Heart left ventricle (tissue), 16 donors: Measurements from ENCODE around the gene D2HGDH. TPM values are rescaled to one million over a fixed set of nuclear protein-coding genes. Genes with fewer than 3 reads are reported as not detected.
A peak's percentile ranks its signal among the peaks of the same experiment; 100 is the strongest.

ENCODE experiments used
- ATAC-seq, 4 donors: fragments of 200-7000 bp; cut with Tn5 transposase; one replicate each; pipeline ENCODE4 v1.9.1; 2020 to 2022; ENCODE audit warnings: moderate library complexity in 4 of 4, mild to moderate bottlenecking in 3 of 4, moderate number of reproducible peaks in 1 of 4
- DNase-seq, 5 donors: peaks; one replicate each; pipeline ENCODE4 v3.0.0-alpha.2; 2020
- H3K27ac ChIP-seq, 12 donors: fragments of 200-600 bp; sonication (generic) in 4 of 12; one replicate each; pipeline versions ENCODE4 v1.5.0 to v1.8.0; 2016 to 2022; ENCODE audit warnings: mild to moderate bottlenecking in 2 of 12
- H3K27me3 ChIP-seq, 9 donors: fragments of 200-600 bp; sonication (generic) in 2 of 9; one replicate each; pipeline versions ENCODE4 v1.5.1 to v1.8.0; 2016 to 2022; ENCODE audit warnings: mild to moderate bottlenecking in 3 of 9
- H3K36me3 ChIP-seq, 9 donors: fragments of 200-600 bp; sonication (generic) in 2 of 9; one replicate each; pipeline versions ENCODE4 v1.5.0 to v1.8.0; 2018 to 2022; ENCODE audit warnings: mild to moderate bottlenecking in 2 of 9
- H3K4me1 ChIP-seq, 12 donors: fragments of 200-600 bp; sonication (generic) in 4 of 12; one replicate each; pipeline versions ENCODE4 v1.5.0 to v1.8.0; 2016 to 2022; ENCODE audit warnings: mild to moderate bottlenecking in 3 of 12
- H3K4me3 ChIP-seq, 12 donors: fragments of 200-600 bp; sonication (generic) in 4 of 12; one replicate each; pipeline versions ENCODE4 v1.5.0 to v1.8.0; 2017 to 2022; ENCODE audit warnings: mild to moderate bottlenecking in 9 of 12, moderate library complexity in 4 of 12
- H3K9me3 ChIP-seq, 12 donors: fragments of 200-600 bp; sonication (generic) in 4 of 12; one replicate each; pipeline versions ENCODE4 v1.5.0 to v1.8.0; 2016 to 2022; ENCODE audit warnings: mild to moderate bottlenecking in 1 of 12
- POLR2A ChIP-seq, 2 donors: fragments of 450-650 bp; IDR thresholded peaks; one replicate each; pipeline ENCODE4 v1.6.1; 2017; ENCODE audit warnings: antibody characterized with exemption in 2 of 2, mild to moderate bottlenecking in 2 of 2, moderate library complexity in 2 of 2
- WGBS, 4 donors: extraction: QIAGEN DNeasy Blood & Tissue Kit in 2 of 4; methylation state at CpG; one replicate each; pipeline versions ENCODE4 v1.1.5 to v1.1.7; 2013 to 2018; 5-methylcytosine and 5-hydroxymethylcytosine counted together
- intact Hi-C, 10 donors: fragments of 100-400 bp; cut with DNase I; formaldehyde crosslinking; loops; one replicate each; pipeline versions ENCODE4 v1.11.1 to v1.14.2; 2022
- polyA plus RNA-seq, 2 donors: library from polyadenylated mRNA; stranded (reverse); fragments of 200-250 nt; gene quantifications; one replicate each; pipeline ENCODE4 v1.2.3, GENCODE V29; 2013
- total RNA-seq, 9 donors: library from RNA; depleted of rRNA in 2 of 9; stranded (reverse); fragments of >200 nt in 2 of 9; fragmentation: NEBNext Ultra II Directional in 3 of 9; extraction: Animal tissue kit (Norgen Biotek cat#: 25700) in 3 of 9; gene quantifications; one replicate each; pipeline versions ENCODE4 v1.1.0 to v1.2.4, GENCODE V29; 2016 to 2023
- TF ChIP-seq, protein P1 (sequence below), 12 donors: fragments of 200-600 bp; sonication (generic) in 4 of 12; IDR thresholded peaks; one replicate each; pipeline versions ENCODE4 v1.5.0 to v1.8.0; 2018 to 2022; ENCODE audit warnings: antibody characterized with exemption in 12 of 12, mild to moderate bottlenecking in 5 of 12
- donor health status: ischemic (EF 13 %, LVEDD 7.1; RV severe dilation, severe dysfunction).
- donor health status: healthy with polysubstance abuse.
- donor health status: DM: no; HTN: yes; CAD: no.
- donor health status: DM: no; HTN: no; CAD: no.
- donor health status: ischemic (EF 25% LVEDD 6.9; RV normal size, moderate dysfunction).
- donor health status: ischemic (EF 25% LVEDD 5.7; RV mildly dilated, moderate dysfunction).
- donor health status: healthy.
- donor health status: DM: yes; HTN: yes; CAD: no.
- donor health status: ischemic (EF 35%, LVEDD 5.7; RV mildly dilated, moderate dysfunction).
- donor health status: nonischemic (EF 11% LVEDD 7.7; RV severe dilation, severe dysfunction).
- donor health status: DM: yes; HTN: yes; CAD: no.
- donor health status: PGD.
- donor health status: ischemic (EF 29% LVEDD 5.4; RV normal size, mild dysfunction).
- donor health status: nonischemic (EF 23%, LVEDD 6.1; RV moderate dilation, normal function).

The D2HGDH gene
- total and polyA plus RNA-seq, 11 donors: 7.6 to 24.1 (median 19.8) TPM

DNA sequence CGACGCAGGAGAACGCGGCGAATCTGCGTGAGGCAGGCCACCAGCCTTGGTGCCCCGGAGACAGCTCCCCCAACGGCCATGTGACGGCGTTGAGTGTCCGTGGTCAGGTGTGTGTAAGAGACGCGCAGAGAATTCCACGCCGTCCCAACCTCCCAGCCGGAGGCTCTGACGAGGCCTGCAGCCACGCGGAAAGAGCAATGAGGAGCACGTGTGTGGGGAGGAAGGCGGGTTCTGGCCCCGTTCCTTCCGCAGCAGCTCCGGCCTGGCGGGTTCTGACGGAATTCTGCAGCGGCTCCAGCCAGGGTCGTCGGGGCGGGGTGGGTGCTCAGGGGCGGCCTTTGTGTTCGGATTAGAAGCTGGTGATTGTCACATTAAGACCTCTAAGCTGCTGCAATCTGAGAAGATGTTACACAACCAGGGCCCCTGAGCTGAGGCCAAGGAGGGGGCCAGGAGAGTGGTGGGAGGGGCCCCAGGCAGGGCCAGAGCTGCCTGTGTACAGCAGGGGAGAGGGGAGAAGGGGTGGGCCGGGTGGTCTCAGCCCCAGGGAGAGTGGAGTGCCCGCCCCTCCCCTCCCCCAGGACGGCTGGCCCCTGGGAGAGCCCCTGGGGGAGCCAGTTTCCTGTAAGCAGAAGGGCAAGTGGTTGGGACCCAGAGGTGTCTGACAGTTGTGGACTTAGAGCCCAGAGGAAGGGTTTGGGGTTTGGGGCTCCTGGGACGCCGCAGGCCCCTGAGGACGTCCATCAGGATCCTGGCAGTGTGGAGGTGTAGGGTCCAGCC lies 37.0 kb downstream of the D2HGDH start:
- no peak overlapping the region for H3K4me3 ChIP-seq
- peaks cover 0 to 47% (median 14%) of the 10 kb centered on the region in 9 donors for H3K27me3 ChIP-seq
- intact Hi-C loops: no loop called here

DNA sequence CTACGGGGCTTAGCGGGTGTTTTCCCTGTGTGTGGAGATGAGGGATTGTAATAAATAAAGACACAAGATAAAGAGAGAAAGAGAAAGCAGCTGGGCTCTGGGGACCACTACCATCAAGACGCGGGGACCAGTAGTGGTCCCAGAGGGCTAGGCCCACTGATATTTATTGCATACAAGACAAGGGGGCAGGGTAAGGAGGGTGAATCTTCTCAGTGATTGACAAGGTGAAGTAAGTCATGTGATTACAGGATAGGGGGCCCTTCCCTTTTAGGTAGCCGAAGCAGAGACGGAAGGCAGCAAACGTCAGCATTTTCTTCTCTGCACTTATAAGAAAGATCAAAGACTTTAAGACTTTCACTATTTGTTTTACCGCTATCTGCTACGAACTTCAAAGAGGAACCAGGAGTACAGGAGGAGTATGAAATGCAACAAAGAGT lies 37.7 kb downstream of the D2HGDH start:
- Histone ChIP-seq H3K9me3 (no peaks in the 10 kb centered on the region), H3K27me3 (peaks cover 0 to 53% (median 17%) of the 10 kb centered on the region in 9 donors), H3K36me3 (peaks cover 0 to 5% (median 0%) of the 10 kb centered on the region in 9 donors), H3K4me1 (peaks cover 0 to 10% (median 0%) of the 10 kb centered on the region in 12 donors), H3K27ac (no peak overlapping the region), H3K4me3 (no peak overlapping the region)
- WGBS, 4 donors: 51 to 64% (median 58%) methylated on average over 9 of the region's 9 CpGs
- intact Hi-C loops: no loop called here
- TF ChIP-seq, protein P1, sequence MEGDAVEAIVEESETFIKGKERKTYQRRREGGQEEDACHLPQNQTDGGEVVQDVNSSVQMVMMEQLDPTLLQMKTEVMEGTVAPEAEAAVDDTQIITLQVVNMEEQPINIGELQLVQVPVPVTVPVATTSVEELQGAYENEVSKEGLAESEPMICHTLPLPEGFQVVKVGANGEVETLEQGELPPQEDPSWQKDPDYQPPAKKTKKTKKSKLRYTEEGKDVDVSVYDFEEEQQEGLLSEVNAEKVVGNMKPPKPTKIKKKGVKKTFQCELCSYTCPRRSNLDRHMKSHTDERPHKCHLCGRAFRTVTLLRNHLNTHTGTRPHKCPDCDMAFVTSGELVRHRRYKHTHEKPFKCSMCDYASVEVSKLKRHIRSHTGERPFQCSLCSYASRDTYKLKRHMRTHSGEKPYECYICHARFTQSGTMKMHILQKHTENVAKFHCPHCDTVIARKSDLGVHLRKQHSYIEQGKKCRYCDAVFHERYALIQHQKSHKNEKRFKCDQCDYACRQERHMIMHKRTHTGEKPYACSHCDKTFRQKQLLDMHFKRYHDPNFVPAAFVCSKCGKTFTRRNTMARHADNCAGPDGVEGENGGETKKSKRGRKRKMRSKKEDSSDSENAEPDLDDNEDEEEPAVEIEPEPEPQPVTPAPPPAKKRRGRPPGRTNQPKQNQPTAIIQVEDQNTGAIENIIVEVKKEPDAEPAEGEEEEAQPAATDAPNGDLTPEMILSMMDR (IDR thresholded peaks at IDR 0.05): no peak
- TF ChIP-seq POLR2A (IDR thresholded peaks at IDR 0.05): no peak
- ATAC-seq (no peak), DNase-seq (no peak)

More for the DNA sequence above, 37.0 kb downstream of the D2HGDH start:
- Histone ChIP-seq H3K4me1 (peaks cover 0 to 10% (median 0%) of the 10 kb centered on the region in 12 donors), H3K9me3 (no peaks in the 10 kb centered on the region), H3K36me3 (peaks cover 0 to 5% (median 0%) of the 10 kb centered on the region in 9 donors), H3K27ac (no peak overlapping the region)
- TF ChIP-seq POLR2A (IDR thresholded peaks at IDR 0.05): no peak
- TF ChIP-seq, protein P1 (IDR thresholded peaks at IDR 0.05): no peak
- ATAC-seq (peak in 3 of 4 donors; percentile 5 to 32 (median 23)), DNase-seq (no peak)
- WGBS, 4 donors: 66 to 73% (median 70%) methylated on average over 27 to 38 of the region's 38 CpGs

DNA sequence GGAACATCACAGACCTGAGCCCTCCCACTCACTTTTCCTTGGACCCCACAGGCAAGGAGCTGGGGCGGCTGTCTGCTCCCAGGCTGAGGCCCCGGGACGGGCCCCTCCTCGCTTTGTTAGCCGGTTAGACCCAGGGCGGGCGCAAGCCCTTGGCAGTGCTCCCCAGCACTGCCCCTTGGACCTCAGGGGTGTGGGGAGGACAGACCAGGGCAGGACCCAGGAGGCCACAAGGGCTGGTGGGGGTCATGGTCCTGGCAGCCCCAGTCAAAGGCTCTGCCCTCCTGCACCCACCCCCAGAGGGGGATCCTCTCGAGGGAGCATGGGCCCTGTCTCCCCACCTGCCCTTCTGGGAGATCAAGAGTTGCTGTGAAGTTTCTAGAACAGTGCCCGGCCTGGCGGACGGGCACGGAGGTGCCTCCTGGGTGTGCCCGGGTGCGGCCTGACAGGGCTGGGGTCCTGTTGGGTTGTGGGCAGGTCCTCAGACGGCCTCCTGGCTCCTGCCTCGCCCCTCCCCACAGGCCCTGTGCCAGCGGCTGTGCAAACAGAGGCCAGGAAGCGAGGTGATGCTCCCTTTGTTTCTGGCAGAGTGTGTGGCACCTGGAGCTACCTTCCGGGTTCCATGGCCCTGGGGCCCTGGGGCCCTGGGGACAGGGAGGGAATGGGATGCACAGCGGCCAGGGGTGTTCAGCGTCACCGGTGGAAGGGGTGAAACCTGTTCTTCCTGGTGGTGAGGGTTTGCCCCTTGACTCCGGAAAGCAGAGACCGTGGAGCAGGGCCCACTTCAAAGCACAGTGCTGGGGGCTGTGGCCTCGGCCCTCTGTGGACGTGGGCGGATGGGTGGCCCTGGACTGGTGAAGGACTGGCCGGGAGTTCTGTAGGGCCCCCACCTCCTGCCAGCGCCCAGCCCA lies 39.3 kb downstream of the D2HGDH start:
- TF ChIP-seq POLR2A (IDR thresholded peaks at IDR 0.05): no peak
- WGBS, 4 donors: 60 to 76% (median 71%) methylated on average over 12 to 29 of the region's 29 CpGs
- H3K9me3 ChIP-seq: no peaks in the 10 kb centered on the region
- no peak for ATAC-seq
- no peak overlapping the region for H3K4me3 ChIP-seq
- H3K36me3 ChIP-seq: no peaks in the 10 kb centered on the region
- H3K27me3 ChIP-seq: peaks cover 0 to 57% (median 17%) of the 10 kb centered on the region in 9 donors
- DNase-seq: peak in 1 of 5 donors; percentile 62
- peaks cover 0 to 10% (median 0%) of the 10 kb centered on the region in 12 donors for H3K4me1 ChIP-seq
- no peak overlapping the region for H3K27ac ChIP-seq
- intact Hi-C loops: no loop called here

DNA sequence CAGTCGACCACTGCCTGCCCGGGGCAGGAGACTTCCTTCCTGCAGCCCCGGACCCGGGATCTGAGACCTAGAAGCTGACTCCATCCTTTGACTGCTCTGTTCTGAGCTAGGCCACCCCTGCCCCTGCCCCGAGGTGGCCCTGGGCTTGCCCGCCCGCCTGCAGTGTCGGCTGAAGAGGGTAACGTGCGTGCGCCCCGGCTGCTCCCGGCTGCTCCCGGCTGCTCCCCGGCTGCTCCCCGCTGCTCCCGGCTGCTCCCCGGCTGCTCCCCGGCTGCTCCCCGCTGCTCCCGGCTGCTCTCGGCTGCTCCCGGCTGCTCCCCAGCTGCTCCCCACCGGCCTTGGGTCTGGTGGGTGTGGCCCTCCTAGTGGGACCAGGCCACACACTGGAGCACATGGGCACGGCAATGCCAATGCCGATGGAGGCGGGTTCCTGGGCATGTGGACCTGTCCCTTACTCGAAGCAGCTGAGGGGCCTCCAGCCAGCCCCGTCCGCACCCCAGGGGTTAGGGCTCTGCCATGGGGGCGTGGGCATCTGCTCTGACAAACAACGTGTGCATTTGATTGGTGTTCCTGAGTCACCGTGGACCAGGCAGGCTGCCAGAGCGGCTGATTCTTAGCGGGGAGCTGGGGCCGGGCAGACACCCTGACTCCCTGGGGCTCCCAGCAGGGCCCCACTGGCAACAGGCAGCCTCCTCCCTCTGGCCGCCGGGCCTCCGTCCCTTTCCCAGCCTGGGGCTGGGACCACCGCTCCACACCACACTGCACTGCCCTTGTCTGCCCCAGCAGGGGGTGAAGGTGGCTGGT lies 40.2 kb downstream of the D2HGDH start:
- peaks cover 0 to 57% (median 17%) of the 10 kb centered on the region in 9 donors for H3K27me3 ChIP-seq
- no peak overlapping the region for H3K4me3 ChIP-seq
- intact Hi-C loops: no loop called here
- no peaks in the 10 kb centered on the region for H3K36me3 ChIP-seq
- peaks cover 0 to 10% (median 0%) of the 10 kb centered on the region in 12 donors for H3K4me1 ChIP-seq
- no peaks in the 10 kb centered on the region for H3K9me3 ChIP-seq
- peak in 1 of 5 donors; percentile 65 for DNase-seq
- H3K27ac ChIP-seq: no peak overlapping the region
- WGBS, 4 donors: 65 to 78% (median 71%) methylated on average over 27 to 40 of the region's 40 CpGs
- TF ChIP-seq, protein P1 (IDR thresholded peaks at IDR 0.05): no peak
- TF ChIP-seq POLR2A (IDR thresholded peaks at IDR 0.05): no peak
- no peak for ATAC-seq
